ENCODE data around the gene VGLL3. TPM values are rescaled to one million over a fixed set of nuclear protein-coding genes. Genes with fewer than 3 reads are reported as not detected.

Gene VGLL3
- polyA plus RNA-seq, 3 donors, result 3.0 to 4.7 (median 4.6) TPM

Other genes starting within 250 kb of the VGLL3 start
- 10 to 100 TPM; 55.4 to 60.5 (median 55.5) TPM for gene CHMP2B, start 236.2 kb upstream of the VGLL3 start, polyA plus RNA-seq (ENCODE audit: insufficient read length in 3 of 3)

Measured in right renal cortex interstitium (tissue), 3 donors.